Right lobe of liver (tissue), 6 donors: Measurements from ENCODE around the gene C10orf88. TPM values are rescaled to one million over a fixed set of nuclear protein-coding genes. Genes with fewer than 3 reads are reported as not detected.
"Not testable (repeated sequence)": the region's sequence is repeated elsewhere in the genome, so short reads cannot be mapped to it uniquely, and the experiment has no call there.

Experiments used
- ATAC-seq, 4 donors: fragments of 200-7000 bp; cut with Tn5 transposase; one replicate each; pipeline ENCODE4 v1.9.1; 2020; ENCODE audit warnings: mild to moderate bottlenecking in 4 of 4, moderate library complexity in 4 of 4
- DNase-seq, 3 donors: peaks; one replicate each; pipeline ENCODE4 v3.0.0-alpha.2; 2020
- H3K27ac ChIP-seq, 3 donors: fragments of 200-600 bp; one replicate each; pipeline ENCODE4 v1.8.0; 2022
- H3K27me3 ChIP-seq, 2 donors: fragments of 200-600 bp; one replicate each; pipeline ENCODE4 v1.8.0; 2022
- H3K36me3 ChIP-seq, 4 donors: fragments of 200-600 bp; sonication (generic) in 1 of 4; one replicate each; pipeline versions ENCODE4 v1.5.1 to v1.8.0; 2017 to 2022; ENCODE audit warnings: control low read depth in 1 of 4
- H3K4me1 ChIP-seq, 4 donors: fragments of 200-600 bp; sonication (generic) in 1 of 4; one replicate each; pipeline versions ENCODE4 v1.5.1 to v1.8.0; 2017 to 2022; ENCODE audit warnings: control low read depth in 1 of 4
- H3K4me3 ChIP-seq, 3 donors: fragments of 200-600 bp; one replicate each; pipeline ENCODE4 v1.8.0; 2022
- H3K9me3 ChIP-seq, 4 donors: fragments of 200-600 bp; sonication (generic) in 1 of 4; one replicate each; pipeline versions ENCODE4 v1.5.1 to v1.8.0; 2017 to 2022; ENCODE audit warnings: control low read depth in 1 of 4
- POLR2A ChIP-seq: fragments of 450-650 bp; IDR thresholded peaks from one replicate; pipeline ENCODE4 v1.6.1; 2017; ENCODE audit warnings: antibody characterized with exemption, mild to moderate bottlenecking
- WGBS: methylation state at CpG from one replicate; pipeline ENCODE4 v1.1.6; 2018; ENCODE audit warnings: low coverage, low lambda C conversion rate; ENCODE audit not compliant: insufficient coverage; ENCODE audit errors: missing lambda C conversion rate; 5-methylcytosine and 5-hydroxymethylcytosine counted together
- intact Hi-C, 2 donors: fragments of 100-400 bp; cut with DNase I; formaldehyde crosslinking; loops; one replicate each; pipeline versions ENCODE4 v1.11.2 to v1.14.1; 2022
- total RNA-seq, 6 experiments: library from RNA; depleted of rRNA in 2 of 6; stranded (reverse); fragments of >200 nt in 2 of 6; fragmentation: NEBNext Ultra II Directional in 3 of 6; extraction: Animal tissue kit (Norgen Biotek cat#: 25700) in 3 of 6; gene quantifications; one replicate each; pipeline versions ENCODE4 v1.1.0 to v1.2.4, GENCODE V29; 2016 to 2023
- TF ChIP-seq, protein P1 (sequence below), 4 donors: fragments of 200-600 bp in 3 of 4; fragments of 450-650 bp in 1 of 4; IDR thresholded peaks; one replicate each; pipeline versions ENCODE4 v1.5.1 to v1.8.0; 2016 to 2022; ENCODE audit warnings: antibody characterized with exemption in 4 of 4, mild to moderate bottlenecking in 2 of 4
- donor health status: DM: no; HTN: yes; CAD: no.
- donor health status: DM: no; HTN: no; CAD: no.
- donor health status: DM: no; HTN: no; CAD: no.
- donor health status: DM: no; HTN: yes; CAD: no.
- donor health status: DM: no; HTN: yes; CAD: no.

Gene C10orf88
- total RNA-seq, 6 experiments from 2014 or later = 2.0 to 4.5 (median 3.3) TPM

DNA sequence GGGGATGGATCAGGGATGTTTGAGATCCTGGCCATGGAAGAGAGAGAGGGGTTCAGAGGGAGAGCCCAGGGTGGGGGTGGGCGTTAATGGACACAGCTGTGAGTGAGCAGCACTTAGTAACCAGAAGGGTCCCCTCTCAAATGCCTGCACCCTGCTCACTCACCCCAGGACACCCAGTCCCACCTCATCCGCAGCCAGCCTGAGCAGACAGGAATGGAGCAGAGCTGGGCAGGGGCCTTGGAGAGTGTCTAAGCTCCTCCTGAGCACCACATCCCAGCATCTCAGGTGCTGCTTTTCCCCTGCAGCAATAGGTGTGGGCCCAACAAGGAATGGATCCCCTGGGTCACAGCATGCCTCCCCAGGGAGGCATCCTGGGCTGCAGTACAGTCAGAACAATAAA, 38.3 kb downstream of the C10orf88 start:
- no CpG with 5 or more reads among the region's 2 CpGs for WGBS
- TF ChIP-seq, protein P1, sequence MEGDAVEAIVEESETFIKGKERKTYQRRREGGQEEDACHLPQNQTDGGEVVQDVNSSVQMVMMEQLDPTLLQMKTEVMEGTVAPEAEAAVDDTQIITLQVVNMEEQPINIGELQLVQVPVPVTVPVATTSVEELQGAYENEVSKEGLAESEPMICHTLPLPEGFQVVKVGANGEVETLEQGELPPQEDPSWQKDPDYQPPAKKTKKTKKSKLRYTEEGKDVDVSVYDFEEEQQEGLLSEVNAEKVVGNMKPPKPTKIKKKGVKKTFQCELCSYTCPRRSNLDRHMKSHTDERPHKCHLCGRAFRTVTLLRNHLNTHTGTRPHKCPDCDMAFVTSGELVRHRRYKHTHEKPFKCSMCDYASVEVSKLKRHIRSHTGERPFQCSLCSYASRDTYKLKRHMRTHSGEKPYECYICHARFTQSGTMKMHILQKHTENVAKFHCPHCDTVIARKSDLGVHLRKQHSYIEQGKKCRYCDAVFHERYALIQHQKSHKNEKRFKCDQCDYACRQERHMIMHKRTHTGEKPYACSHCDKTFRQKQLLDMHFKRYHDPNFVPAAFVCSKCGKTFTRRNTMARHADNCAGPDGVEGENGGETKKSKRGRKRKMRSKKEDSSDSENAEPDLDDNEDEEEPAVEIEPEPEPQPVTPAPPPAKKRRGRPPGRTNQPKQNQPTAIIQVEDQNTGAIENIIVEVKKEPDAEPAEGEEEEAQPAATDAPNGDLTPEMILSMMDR (IDR thresholded peaks at IDR 0.05) = no peak
- no peak for TF ChIP-seq POLR2A
- Histone ChIP-seq H3K27ac (no peak overlapping the region), H3K36me3 (no peaks in the 10 kb centered on the region), H3K4me3 (no peak overlapping the region), H3K27me3 (no peaks in the 10 kb centered on the region), H3K9me3 (no peaks in the 10 kb centered on the region), H3K4me1 (no peaks in the 10 kb centered on the region)
- ATAC-seq = no peak
- intact Hi-C loops = no loop called here
- no peak for DNase-seq

DNA sequence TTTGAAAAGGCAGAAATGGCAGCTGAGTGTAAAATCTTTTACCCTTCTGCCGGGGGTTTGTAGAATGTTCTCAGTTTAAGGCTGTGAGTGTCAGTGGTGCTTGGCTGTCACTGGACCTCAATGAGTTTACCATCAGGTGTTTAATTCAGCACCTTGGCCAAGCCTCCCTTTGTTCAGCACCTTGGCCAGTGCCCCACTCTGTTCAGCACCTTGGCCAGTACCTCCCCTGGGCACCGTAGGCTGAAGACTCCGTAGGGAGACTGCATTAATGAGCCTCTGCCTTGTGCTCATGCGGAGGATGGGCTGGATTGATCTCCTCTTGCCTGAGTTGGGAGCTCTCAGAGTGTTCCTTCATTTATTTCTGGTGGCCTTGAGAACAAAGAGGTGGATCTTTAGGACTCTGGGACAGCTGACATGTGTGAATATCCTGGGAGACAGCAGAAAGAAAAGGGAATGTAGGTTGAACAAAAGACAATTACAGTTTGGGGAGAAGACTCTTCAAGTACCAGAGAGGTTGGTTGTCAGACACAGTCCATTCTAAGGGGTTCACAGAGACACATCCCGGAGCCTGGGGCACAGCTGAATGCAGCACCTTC, 42.0 kb downstream of the C10orf88 start:
- intact Hi-C loops = no loop called here
- Histone ChIP-seq H3K27ac (no peak overlapping the region), H3K36me3 (no peaks in the 10 kb centered on the region), H3K4me3 (no peak overlapping the region), H3K9me3 (no peaks in the 10 kb centered on the region), H3K27me3 (no peaks in the 10 kb centered on the region), H3K4me1 (no peaks in the 10 kb centered on the region)
- ATAC-seq (peak; percentile 36 to 82 (median 69)), DNase-seq (peak in 1 of 3 donors; percentile 43)
- TF ChIP-seq, protein P1 (IDR thresholded peaks at IDR 0.05) = no peak
- TF ChIP-seq POLR2A = no peak
- 19% methylated on average over 5 of the region's 5 CpGs for WGBS

DNA sequence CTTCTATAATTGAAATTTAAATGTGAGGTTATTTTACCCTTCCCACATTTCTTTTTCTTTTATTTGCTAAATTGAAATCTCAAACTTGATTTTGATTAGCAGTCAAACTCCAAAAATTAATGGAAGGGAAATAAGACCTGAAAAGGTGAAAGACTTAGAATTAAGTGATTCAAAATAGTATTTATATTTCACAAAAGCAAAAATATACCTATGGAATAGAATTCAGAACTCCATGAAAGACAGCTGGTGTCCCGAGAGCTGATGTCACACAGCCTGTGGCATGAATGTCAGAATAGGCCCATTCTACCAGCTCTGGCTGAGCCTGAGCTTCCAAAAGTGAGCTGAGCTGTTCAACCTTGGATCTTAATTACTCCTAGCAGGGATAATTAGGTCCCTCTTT, 43.7 kb downstream of the C10orf88 start, which contains the start of gene FAM24A:
FAM24A (plus strand) TSS at position 301 of the 400 bp plus-strand sequence. CDS start 1,025 bp downstream, outside the sequence.
- intact Hi-C loops = no loop called here

DNA sequence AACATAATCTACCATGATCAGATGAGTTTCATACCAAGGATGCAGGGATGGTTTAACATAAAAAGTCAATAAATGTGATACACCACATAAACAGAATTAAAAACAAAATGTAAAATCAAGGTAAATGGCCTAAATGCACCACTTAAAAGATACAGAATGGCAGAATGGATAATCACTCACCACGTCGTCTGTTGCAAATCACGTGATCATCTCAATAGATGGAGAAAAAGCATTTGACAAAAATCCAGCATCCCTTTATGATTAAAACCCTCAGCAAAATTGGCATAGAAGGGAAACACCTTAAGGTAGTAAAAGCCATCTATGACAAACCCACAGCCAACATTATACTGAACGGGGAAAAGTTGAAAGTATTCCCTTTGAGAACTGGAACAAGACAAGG, 50.2 kb downstream of the C10orf88 start:
- H3K4me3 ChIP-seq, intact Hi-C loops: not testable (repeated sequence)

More for the DNA sequence above, 43.7 kb downstream of the C10orf88 start, which contains the start of gene FAM24A:
- DNase-seq = no peak
- no peak for TF ChIP-seq POLR2A
- TF ChIP-seq, protein P1 (IDR thresholded peaks at IDR 0.05) = no peak
- Histone ChIP-seq H3K4me1 (no peaks in the 10 kb centered on the region), H3K9me3 (no peaks in the 10 kb centered on the region), H3K36me3 (no peaks in the 10 kb centered on the region), H3K27me3 (no peaks in the 10 kb centered on the region), H3K4me3 (no peak within 1 kb of the TSS), H3K27ac (no peak within 1 kb of the TSS)
- no peak for ATAC-seq
- 30% methylated on average over 1 of the region's 1 CpG for WGBS

DNA sequence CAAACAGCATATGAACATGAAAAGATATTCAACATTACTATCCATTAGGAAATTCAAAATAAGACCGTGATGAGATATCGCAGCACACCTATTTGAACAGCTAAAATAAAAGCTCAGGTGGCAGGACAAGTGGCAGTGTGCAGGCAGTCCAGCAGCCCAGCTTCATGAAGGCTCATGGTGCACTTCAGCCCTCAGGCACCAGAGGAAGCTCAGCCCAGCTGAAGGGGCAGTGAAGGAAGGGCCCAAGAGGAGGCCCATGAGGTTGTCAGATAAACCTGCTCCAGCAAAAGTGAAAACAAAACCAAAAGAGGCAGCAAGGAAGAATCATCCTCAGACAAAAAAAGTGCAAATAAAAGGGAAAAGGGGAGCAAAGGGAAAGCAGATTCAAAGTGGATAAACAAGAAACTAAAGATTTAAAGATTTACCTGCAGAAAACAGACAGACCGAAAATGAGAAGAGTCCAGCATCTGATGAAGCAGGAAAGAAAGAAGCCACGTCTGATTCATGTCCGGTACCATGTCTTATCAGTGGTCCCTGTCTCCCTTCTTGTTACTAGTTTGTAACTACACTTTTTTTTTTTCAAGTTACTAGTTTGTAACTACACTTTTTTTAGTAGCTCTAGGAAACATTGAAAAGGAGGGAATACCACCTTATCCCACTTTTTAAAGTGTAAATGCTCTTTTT, 59.6 kb downstream of the C10orf88 start:
- Histone ChIP-seq H3K36me3 (no peaks in the 10 kb centered on the region), H3K27me3 (no peaks in the 10 kb centered on the region), H3K9me3 (no peaks in the 10 kb centered on the region), H3K27ac (no peak overlapping the region), H3K4me3 (no peak overlapping the region), H3K4me1 (no peaks in the 10 kb centered on the region)
- ATAC-seq = no peak
- intact Hi-C loops = no loop called here
- WGBS = 65% methylated on average over 5 of the region's 5 CpGs
- no peak for DNase-seq
- TF ChIP-seq, protein P1 (IDR thresholded peaks at IDR 0.05) = no peak
- no peak for TF ChIP-seq POLR2A

More for the DNA sequence above, 50.2 kb downstream of the C10orf88 start:
- not testable (repeated sequence) for H3K4me1 ChIP-seq, H3K9me3 ChIP-seq, H3K36me3 ChIP-seq, ATAC-seq, H3K27ac ChIP-seq, DNase-seq, H3K27me3 ChIP-seq
- 74% methylated on average over 4 of the region's 4 CpGs for WGBS
